SU-DHL-6 (cell line): ENCODE measurements around the gene PSMG2.

Experiments used
- H2AFZ ChIP-seq: fragments of 200-600 bp; sonication (generic); 2 replicates; pipeline ENCODE4 v1.6.1; 2014; ENCODE audit warnings: low read depth, mild to moderate bottlenecking, moderate library complexity, mixed read lengths, antibody characterized with exemption, low read length; ENCODE audit not compliant: severe bottlenecking
- H3F3A ChIP-seq: fragments of 200-600 bp; shearing (Covaris generic); 2 replicates; pipeline ENCODE4 v1.6.0; 2016; ENCODE audit warnings: antibody characterized with exemption, mild to moderate bottlenecking; ENCODE audit not compliant: insufficient read depth
- H3K27ac ChIP-seq: fragments of 200-600 bp; sonication (generic); 2 replicates; pipeline ENCODE4 v1.5.1; 2016; ENCODE audit warnings: low read depth, mild to moderate bottlenecking, low read length, moderate library complexity, mixed read lengths
- H3K27me3 ChIP-seq: fragments of 200-600 bp; sonication (generic), shearing (Covaris generic); 2 replicates; pipeline ENCODE4 v1.6.0; 2014; ENCODE audit warnings: mild to moderate bottlenecking, low read length
- H3K36me3 ChIP-seq: fragments of 200-600 bp; sonication (generic); 2 replicates; pipeline ENCODE4 v1.6.1; 2014; ENCODE audit warnings: mild to moderate bottlenecking, low read length, mixed read lengths
- H3K4me2 ChIP-seq: fragments of 300-600, 200-600 bp; shearing (Covaris generic), sonication (generic); 2 replicates; pipeline ENCODE4 v1.6.0; 2014; ENCODE audit warnings: low read length, low read depth, mild to moderate bottlenecking; ENCODE audit not compliant: poor library complexity, severe bottlenecking
- H3K4me3 ChIP-seq: fragments of 200-600 bp; sonication (generic); 2 replicates; pipeline ENCODE4 v1.5.1; 2014; ENCODE audit warnings: antibody characterized with exemption, low read length, mild to moderate bottlenecking, mixed read lengths; ENCODE audit not compliant: insufficient read depth, poor library complexity, severe bottlenecking
- H3K79me2 ChIP-seq: fragments of 200-600 bp; sonication (generic); 2 replicates; pipeline ENCODE4 v1.6.1; 2014; ENCODE audit warnings: mild to moderate bottlenecking, low read length, moderate library complexity; ENCODE audit not compliant: insufficient read depth
- H3K9ac ChIP-seq: fragments of 200-600 bp; sonication (generic); 2 replicates; pipeline ENCODE4 v1.7.0; 2014; ENCODE audit warnings: mild to moderate bottlenecking, low read length
- H3K9me2 ChIP-seq: fragments of 200-600 bp; sonication (generic); replicated peaks from 2 replicates; pipeline ENCODE4 v1.6.1; 2014; ENCODE audit warnings: low read length; ENCODE audit not compliant: insufficient read depth
- H3K9me3 ChIP-seq: fragments of 200-600 bp; sonication (generic); 2 replicates; pipeline ENCODE4 v1.6.1; 2014; ENCODE audit warnings: low read length, mixed read lengths; ENCODE audit not compliant: insufficient read depth
- H4K20me1 ChIP-seq: fragments of 200-600 bp; sonication (generic); 2 replicates; pipeline ENCODE4 v1.6.1; 2014; ENCODE audit warnings: low read depth, mild to moderate bottlenecking, antibody characterized with exemption, low read length, moderate library complexity, mixed read lengths
- CTCF ChIP-seq: fragments of 200-600 bp; sonication (generic); IDR thresholded peaks from one replicate; pipeline ENCODE4 v1.5.1; 2017; ENCODE audit warnings: antibody characterized with exemption, mild to moderate bottlenecking, low read length, moderate library complexity; ENCODE audit not compliant: insufficient read depth, poor library complexity, severe bottlenecking
- EZH2phosphoT487 ChIP-seq: fragments of 200-600 bp; sonication (generic), shearing (Covaris generic); conservative IDR thresholded peaks from 2 replicates; pipeline ENCODE4 v1.6.1; 2018; ENCODE audit warnings: mild to moderate bottlenecking, antibody characterized with exemption, low read length, moderate library complexity, mixed read lengths

PSMG2 gene

GRCh38 chr18:12702221-12703095, at the start of gene PSMG2, which contains the start of gene CEP76:
Gene PSMG2 (plus strand): TSS chr18:12703042. CDS start chr18:12703108, 66 bp downstream.
Gene CEP76 (minus strand): TSS chr18:12702723. CDS start chr18:12702548, 175 bp downstream.
- Histone ChIP-seq H3K36me3 (peaks cover 10% of the 10 kb centered on the region; the same call in 1 of the 2 replicates), H3K9me3 (no peaks in the 10 kb centered on the region), H3K27me3 (no peaks in the 10 kb centered on the region), H3K9ac (peak within 1 kb of the TSS; percentile 95), H3K79me2 (peaks cover 45% of the 10 kb centered on the region), H3F3A (0 out of 2 replicates have a peak, but pooled peaks cover 2% of the 10 kb centered on the region), H2AFZ (peak within 1 kb of the TSS; percentile 54), H3K27ac (peak within 1 kb of the TSS; percentile 75), H3K9me2 (no peaks in the 10 kb centered on the region), H3K4me3 (peak within 1 kb of the TSS; percentile 79), H4K20me1 (no peaks in the 10 kb centered on the region), H3K4me2 (peak within 1 kb of the TSS; percentile 87)
- no peak for TF ChIP-seq EZH2phosphoT487
- no peak for TF ChIP-seq CTCF

GRCh38 chr18:12654971-12655370, 47.9 kb upstream of the PSMG2 start:
- no peaks in the 10 kb centered on the region for H3K27me3 ChIP-seq
- H3K36me3 ChIP-seq = no peaks in the 10 kb centered on the region
- H3F3A ChIP-seq = peaks cover 6% of the 10 kb centered on the region; the same call in 1 of the 2 replicates
- H3K79me2 ChIP-seq = no peaks in the 10 kb centered on the region
- H3K9me2 ChIP-seq = no peaks in the 10 kb centered on the region
- TF ChIP-seq CTCF (no peak), EZH2phosphoT487 (no peak)
- H3K4me3 ChIP-seq = no peak overlapping the region
- H3K9ac ChIP-seq = no peak overlapping the region
- no peak overlapping the region for H3K4me2 ChIP-seq
- H3K9me3 ChIP-seq = no peaks in the 10 kb centered on the region
- no peak overlapping the region for H3K27ac ChIP-seq
- no peaks in the 10 kb centered on the region for H4K20me1 ChIP-seq
- H2AFZ ChIP-seq = no peak overlapping the region

GRCh38 chr18:12656605-12656937, 46.3 kb upstream of the PSMG2 start:
- TF ChIP-seq CTCF (no peak), EZH2phosphoT487 (no peak)
- peak overlapping the region; percentile 50 for H3K4me3 ChIP-seq
- H2AFZ ChIP-seq = no peak overlapping the region
- no peaks in the 10 kb centered on the region for H3K79me2 ChIP-seq
- peak overlapping the region; percentile 60 for H3K4me2 ChIP-seq
- no peaks in the 10 kb centered on the region for H3K27me3 ChIP-seq
- no peaks in the 10 kb centered on the region for H3K36me3 ChIP-seq
- no peak overlapping the region for H3K27ac ChIP-seq
- no peaks in the 10 kb centered on the region for H4K20me1 ChIP-seq
- peak overlapping the region; percentile 45; the same call in 1 of the 2 replicates for H3K9ac ChIP-seq
- H3K9me3 ChIP-seq = no peaks in the 10 kb centered on the region
- H3F3A ChIP-seq = peaks cover 6% of the 10 kb centered on the region; the same call in 1 of the 2 replicates
- no peaks in the 10 kb centered on the region for H3K9me2 ChIP-seq
